ENCODE measurements around the gene HTR2B.

DNA sequence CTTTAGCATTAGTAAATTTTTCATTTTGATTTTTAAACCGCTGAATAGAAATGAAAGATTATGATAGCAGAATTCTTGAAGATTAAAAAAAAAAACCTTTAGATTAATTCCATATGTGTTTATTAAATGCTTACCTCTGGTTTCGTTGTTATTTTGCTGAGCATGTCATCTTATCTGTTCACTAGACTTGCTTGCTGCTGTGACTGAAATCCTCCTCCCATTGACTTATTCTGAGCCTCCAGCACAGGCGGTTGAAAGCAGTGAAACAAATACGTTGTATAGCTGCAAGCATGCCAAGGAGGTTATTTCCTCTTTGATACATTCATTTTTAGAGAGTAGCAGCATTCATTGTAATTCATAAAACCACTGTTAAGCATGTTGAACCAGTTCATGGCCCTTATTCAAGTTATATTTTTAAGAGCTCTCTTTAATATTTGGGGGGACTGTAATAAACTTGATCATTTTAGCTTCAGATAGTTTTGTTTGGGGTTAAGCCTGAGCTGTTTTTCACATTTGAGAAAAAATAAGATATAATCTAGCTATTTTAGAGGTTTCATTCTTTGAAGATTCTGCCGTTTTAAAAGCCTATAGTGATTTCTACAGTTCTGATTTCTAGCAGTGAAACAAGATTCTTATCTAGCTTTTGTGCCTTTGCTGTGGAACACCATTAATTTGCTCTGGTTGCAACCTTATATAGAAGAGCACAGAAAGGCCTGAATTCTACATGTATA, at the start of gene HTR2B:
- TF ChIP-seq, protein P1, sequence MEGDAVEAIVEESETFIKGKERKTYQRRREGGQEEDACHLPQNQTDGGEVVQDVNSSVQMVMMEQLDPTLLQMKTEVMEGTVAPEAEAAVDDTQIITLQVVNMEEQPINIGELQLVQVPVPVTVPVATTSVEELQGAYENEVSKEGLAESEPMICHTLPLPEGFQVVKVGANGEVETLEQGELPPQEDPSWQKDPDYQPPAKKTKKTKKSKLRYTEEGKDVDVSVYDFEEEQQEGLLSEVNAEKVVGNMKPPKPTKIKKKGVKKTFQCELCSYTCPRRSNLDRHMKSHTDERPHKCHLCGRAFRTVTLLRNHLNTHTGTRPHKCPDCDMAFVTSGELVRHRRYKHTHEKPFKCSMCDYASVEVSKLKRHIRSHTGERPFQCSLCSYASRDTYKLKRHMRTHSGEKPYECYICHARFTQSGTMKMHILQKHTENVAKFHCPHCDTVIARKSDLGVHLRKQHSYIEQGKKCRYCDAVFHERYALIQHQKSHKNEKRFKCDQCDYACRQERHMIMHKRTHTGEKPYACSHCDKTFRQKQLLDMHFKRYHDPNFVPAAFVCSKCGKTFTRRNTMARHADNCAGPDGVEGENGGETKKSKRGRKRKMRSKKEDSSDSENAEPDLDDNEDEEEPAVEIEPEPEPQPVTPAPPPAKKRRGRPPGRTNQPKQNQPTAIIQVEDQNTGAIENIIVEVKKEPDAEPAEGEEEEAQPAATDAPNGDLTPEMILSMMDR (conservative IDR thresholded peaks at IDR 0.05; ENCODE audit: low read length) = no peak
- no peak for TF ChIP-seq EZH2phosphoT487 (IDR thresholded peaks at IDR 0.05; ENCODE audit: borderline replicate concordance, low read depth, low read length)
